NCI-H82 treated with DMSO at 0.1 percent for 48 hours (cell line): ENCODE results near the gene KIR2DL3.
"Not testable (repeated sequence)": the region's sequence is repeated elsewhere in the genome, so short reads cannot be mapped to it uniquely, and the experiment has no call there.

Experiments
- DNase-seq: peaks from one replicate; lab custom pipeline; 2025; ENCODE audit not compliant: unreplicated experiment; lab: John Stamatoyannopoulos, UW

KIR2DL3 gene

GRCh38 chr19:54738306-54738705 lies at the start of gene KIR2DL3:
Gene KIR2DL3, plus strand, starts transcription at chr19:54738513. Its CDS starts 33 bp downstream, at chr19:54738546.
- DNase-seq: not testable (repeated sequence)

- DNase-seq: no peak
These were observed 46.6 kb upstream of the KIR2DL3 start for GRCh38 chr19:54691582-54692297.

- DNase-seq: no peak
These were observed 46.1 kb upstream of the KIR2DL3 start for GRCh38 chr19:54692298-54692615.

- no peak for DNase-seq
These were observed 43.7 kb upstream of the KIR2DL3 start for GRCh38 chr19:54694648-54695047.

DNA sequence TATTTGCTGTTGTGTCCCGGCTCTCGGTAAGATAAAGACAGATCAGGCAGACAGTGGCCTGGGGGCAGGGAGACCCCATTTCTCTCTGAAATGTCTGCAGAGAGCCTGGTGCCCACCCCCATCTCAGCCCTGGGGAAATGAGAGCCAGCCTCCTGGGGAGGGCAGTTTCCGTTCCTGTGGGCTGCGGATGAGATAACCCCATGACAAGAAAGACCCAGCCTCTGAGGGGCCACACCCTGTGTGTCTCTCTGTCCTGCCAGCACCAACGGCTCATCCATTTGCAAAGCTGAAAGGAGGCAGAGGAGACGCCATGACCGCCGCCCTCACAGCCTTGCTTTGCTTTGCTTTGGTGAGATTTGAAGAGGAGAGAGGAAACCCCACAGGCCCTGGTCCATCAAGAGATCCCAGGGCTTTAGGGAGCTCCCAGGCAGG lies 42.2 kb upstream of the KIR2DL3 start:
- no peak for DNase-seq

DNA sequence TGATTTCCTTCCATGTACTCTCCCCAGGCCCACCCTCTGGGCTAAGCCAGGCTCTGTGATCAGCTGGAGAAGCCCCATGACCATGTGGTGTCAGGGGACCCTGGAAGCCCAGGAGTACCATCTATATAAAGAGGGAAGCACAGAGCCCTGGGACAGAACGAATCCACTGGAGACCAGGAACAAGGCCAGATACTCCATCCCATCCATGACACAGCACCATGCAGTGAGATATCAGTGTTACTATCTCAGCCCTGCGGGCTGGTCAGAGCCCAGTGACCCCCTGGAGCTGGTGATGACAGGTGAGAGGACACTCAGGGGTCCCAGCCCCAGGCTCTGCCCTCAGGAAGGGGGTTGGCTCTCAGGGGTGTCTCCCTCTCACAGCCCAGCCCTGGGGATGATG lies 41.5 kb upstream of the KIR2DL3 start:
- no peak for DNase-seq

DNA sequence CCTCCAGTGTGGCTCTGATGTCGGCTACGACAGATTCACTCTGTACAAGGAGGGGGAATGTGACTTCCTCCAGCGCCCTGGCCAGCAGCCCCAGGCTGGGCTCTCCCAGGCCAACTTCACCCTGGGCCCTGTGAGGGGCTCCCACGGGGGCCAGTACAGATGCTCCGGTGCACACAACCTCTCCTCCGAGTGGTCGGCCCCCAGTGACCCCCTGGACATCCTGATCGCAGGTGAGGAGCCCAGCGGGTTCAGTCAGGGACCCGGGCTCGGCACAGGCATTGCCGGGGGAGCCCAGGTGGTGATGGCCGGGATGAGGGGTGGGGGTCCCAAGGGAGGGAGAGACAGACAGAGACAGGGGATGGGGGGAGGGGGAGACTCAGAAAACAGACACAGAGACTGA lies 40.6 kb upstream of the KIR2DL3 start:
- not testable (repeated sequence) for DNase-seq

DNA sequence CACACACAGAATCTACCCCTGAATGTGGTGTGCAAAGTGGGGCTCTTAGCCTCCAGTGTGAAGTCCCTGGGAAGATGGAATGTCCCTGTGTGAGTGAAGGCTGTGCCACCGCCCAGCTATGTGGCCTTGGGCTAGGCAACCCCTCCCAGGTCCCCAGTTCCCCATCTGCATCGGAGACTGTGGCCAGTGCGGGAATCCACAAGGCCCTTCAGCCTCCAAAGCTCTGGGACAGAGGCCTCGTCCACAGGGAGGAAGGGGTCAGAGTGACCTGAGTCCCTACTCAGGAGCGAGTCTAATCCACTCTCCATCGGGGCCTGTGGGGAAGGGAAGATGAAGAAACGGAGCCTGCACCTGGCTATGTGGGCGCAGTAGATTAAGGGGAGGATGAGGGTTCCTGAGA lies 33.4 kb upstream of the KIR2DL3 start:
- no peak for DNase-seq

DNA sequence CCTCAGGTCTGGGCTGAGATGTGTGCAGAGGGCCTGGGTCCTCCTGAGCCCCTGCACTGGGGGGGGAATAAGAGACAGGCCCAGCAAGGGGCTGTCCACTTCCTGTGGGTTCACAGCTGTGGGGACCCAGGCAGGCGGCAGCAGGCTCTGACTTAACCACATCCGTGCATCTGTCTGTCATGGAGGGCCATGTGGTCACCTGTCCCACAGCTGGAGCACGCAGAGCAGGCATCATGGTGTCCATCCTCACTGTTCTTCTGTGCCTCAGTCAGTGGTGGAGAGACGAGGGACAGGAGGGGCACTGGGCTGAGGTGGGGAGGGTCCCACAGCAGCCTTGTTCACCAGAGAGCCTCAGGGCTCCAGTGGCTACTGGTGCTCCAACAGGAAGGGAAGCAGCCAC lies 30.4 kb upstream of the KIR2DL3 start:
- DNase-seq: no peak

DNA sequence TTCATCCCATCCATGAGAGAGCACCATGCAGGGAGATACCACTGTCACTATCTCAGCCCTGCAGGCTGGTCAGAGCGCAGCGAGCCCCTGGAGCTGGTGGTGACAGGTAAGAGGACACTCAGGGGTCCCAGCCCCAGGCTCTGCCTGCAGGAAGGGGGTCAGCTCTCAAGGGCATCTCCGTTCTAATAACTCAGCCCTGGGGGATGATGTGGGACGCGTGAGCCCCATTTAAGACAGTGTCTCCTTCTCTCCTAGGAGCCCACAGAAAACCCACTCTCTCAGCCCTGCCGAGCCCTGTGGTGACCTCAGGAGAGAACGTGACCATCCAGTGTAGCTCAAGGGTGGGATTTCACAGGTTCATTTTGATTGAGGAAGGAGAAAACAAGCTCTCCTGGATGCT lies 29.5 kb upstream of the KIR2DL3 start:
- peak; percentile 54 for DNase-seq

GRCh38 chr19:54709212-54709948 lies 28.9 kb upstream of the KIR2DL3 start:
- no peak for DNase-seq

GRCh38 chr19:54709956-54710355 lies 28.4 kb upstream of the KIR2DL3 start:
- not testable (repeated sequence) for DNase-seq

- DNase-seq: no peak
These were observed 14.2 kb upstream of the KIR2DL3 start, which contains the start of gene KIR3DL3 for GRCh38 chr19:54724142-54724541. Gene KIR3DL3, plus strand, starts transcription at chr19:54724442. Its CDS starts 55 bp downstream, at chr19:54724497.

DNA sequence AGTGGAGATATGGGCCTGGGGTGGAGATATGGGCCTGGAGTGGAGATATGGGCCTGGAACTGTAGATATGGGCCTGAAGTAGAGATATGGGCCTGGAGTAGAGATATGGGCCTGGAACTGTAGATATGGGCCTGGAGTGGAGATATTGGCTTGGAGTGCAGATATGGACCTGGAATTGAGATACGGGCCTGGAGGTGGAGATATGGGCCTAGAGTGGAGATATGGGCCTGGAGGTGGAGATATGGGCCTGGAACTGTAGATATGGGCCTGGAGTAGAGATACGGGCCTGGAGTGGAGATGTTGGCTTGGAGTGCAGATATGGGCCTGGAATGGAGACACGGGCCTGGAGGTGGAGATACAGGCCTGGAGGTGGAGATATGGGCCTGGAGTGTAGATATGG lies 13.7 kb upstream of the KIR2DL3 start:
- no peak for DNase-seq

DNA sequence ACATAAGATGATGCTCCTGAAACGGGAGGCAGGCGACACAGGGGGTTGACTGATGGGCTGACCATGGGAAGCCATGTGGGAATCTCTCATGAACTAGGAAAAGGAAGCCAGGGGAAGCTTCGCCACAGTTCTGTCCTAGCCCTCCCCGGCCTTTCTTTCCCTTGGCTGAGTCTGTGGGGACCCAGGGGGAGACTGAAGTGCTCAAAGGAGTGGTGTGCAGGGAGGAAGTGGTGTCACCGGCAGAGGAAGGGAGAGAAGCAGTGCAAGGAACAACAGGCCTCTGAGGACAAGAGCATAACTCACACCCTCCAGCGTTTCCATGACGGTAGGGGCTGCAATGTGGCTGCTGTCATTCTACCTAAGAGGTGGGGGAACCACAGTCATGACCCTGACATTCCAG lies 13.0 kb upstream of the KIR2DL3 start:
- no peak for DNase-seq

- no peak for DNase-seq
These were observed 10.8 kb upstream of the KIR2DL3 start for GRCh38 chr19:54727562-54727961.

GRCh38 chr19:54728167-54728566 lies 10.1 kb upstream of the KIR2DL3 start:
- no peak for DNase-seq

DNA sequence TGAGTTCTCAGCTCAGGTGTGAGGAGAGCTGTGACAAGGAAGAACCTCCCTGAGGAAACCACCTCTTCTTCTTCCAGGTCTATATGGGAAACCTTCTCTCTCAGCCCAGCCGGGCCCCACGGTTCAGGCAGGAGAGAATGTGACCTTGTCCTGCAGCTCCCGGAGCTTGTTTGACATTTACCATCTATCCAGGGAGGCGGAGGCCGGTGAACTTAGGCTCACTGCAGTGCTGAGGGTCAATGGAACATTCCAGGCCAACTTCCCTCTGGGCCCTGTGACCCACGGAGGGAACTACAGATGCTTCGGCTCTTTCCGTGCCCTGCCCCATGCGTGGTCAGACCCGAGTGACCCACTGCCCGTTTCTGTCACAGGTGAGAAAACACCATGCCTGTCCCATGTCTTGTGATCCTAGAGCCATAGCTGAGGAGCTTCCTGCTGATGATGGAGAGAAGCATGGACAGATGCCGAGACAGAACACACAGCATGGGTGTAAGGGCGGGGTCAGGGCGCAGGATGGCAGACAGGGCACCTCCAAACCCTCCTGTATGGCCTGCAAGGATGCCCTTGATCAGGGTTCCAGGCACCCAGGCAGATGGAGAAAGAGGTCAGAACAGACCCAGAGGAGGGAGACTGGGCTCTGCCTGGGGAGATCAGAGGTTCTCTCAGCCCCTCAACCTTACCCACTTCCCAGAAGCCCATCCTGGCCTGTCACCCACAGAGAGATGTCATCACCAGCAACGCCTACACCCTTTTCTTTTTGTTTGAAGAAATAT lies 8.7 kb upstream of the KIR2DL3 start:
- no peak for DNase-seq

- DNase-seq: no peak
These were observed 7.1 kb upstream of the KIR2DL3 start for GRCh38 chr19:54731191-54731590.

DNA sequence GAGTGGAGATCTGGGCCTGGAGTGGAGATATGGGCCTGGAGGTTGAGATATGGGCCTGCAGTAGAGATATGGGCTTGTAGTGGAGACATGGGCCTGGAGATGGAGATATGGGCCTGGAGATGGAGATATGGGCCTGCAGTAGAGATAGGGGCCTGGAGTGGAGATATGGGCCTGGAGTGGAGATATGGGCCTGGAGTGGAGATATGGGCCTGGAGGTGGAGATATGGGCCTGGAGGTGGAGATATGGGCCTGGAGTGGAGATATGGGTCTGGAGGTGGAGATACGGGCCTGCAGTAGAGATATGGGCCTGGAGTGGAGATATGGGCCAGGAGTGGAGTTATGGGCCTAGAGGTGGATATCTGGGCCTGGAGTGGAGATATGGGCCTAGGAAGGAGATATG lies 402 bp downstream of the KIR2DL3 start:
- DNase-seq: no peak

DNA sequence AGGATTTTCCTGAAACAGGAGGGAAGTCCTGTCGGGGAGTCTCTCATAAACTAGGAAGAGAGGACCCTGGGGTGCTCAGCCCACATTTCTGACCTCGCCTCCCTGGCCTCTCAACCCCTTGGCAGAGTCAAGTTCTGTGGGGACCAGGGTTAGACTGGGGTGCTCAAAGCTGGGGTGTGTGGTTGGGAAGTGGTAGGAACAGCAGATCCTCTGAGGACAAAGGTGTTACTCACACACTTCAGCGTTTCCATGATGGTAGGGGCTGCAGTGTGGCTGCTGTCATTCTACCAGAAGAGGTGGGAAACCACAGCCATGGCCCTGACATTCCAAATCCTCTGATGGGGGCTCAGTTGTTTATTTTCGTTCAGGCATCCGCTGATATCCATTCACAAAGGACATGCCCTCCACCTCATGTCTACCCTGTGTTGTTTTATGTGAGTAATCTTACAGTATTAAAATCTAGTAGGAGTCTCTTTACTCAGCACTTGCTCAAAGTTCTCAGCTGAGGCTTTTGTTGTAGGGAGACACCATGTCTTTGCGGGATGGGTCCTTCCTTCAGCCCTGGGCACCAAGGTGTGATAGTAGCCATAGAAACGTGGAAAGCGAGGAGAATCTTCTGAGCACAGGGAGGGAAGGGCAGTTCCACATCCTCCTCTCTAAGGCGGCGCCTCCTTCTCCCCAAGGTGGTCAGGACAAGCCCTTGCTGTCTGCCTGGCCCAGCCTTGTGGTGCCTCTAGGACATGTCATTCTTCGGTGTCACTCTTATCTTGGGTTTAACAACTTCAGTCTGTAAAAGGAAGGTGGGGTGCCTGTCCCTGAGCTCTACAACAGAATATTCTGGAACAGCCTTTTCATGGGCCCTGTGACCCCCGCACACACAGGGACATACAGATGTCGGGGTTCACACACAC lies 1.5 kb downstream of the KIR2DL3 start:
- no peak for DNase-seq
